ENCODE data around the gene SUPT6H. TPM values are rescaled to one million over a fixed set of nuclear protein-coding genes. Genes with fewer than 3 reads are reported as not detected.

Gene SUPT6H
- total and polyA plus RNA-seq, 9 of the 15 experiments (the other 6 are each of a cell fraction or from before 2014, with no cell fraction given) = 1.7 to 77.7 (median 49.2) TPM

- TF ChIP-seq MXD1 (CRISPR knock-in tag; IDR thresholded peaks at IDR 0.05; ENCODE audit: borderline replicate concordance, poor library complexity, severe bottlenecking) (peak; percentile 71), ZKSCAN8 (CRISPR knock-in tag; IDR thresholded peaks at IDR 0.05) (no peak), BRF2 (IDR thresholded peaks at IDR 0.05; ENCODE audit: borderline replicate concordance, insufficient read depth, insufficient read length) (no peak)
These were observed 63.7 kb downstream of the SUPT6H start (continued) for GRCh38 chr17:28725660-28726225.

GRCh38 chr17:28726226-28726626 is 64.2 kb downstream of the SUPT6H start, which contains the start of gene TLCD1:
Gene TLCD1 (minus strand): TSS chr17:28726233. CDS start chr17:28726097, 136 bp downstream.
- ATAC-seq (peak; percentile 57), FAIRE-seq (no peak), DNase-seq (ENCODE audit: extremely low read depth in 1 of 4, low spot score in 3 of 4) (peak in 2 of 4 experiments; percentile 87 to 94)
- Histone ChIP-seq H3K4me2 (ENCODE audit: insufficient read depth, low read length) (peak within 1 kb of the TSS; percentile 100), H3K79me2 (ENCODE audit: control insufficient read depth, insufficient read depth, low read length) (peaks cover 58% of the 10 kb centered on the region), H3K9me1 (ENCODE audit: control insufficient read depth, insufficient read depth, low read length) (no peaks in the 10 kb centered on the region), H3K9me3 (replicated peaks; ENCODE audit: control insufficient read depth, insufficient read depth, low read depth, low read length) (no peaks in the 10 kb centered on the region), H3K4me3 (peak within 1 kb of the TSS; percentile 83), H3K36me3 (ENCODE audit: control insufficient read depth, insufficient read depth, low read length) (peaks cover 44% of the 10 kb centered on the region), H3K9ac (ENCODE audit: insufficient read depth in 1 of 2, low read depth in 2 of 2, low read length in 2 of 2) (peak within 1 kb of the TSS; percentile 97 to 100), H2AFZ (ENCODE audit: low read depth, low read length) (peak within 1 kb of the TSS; percentile 95), H3K4me1 (replicated peaks in 1 of 2; ENCODE audit: control insufficient read depth in 2 of 2, insufficient read depth in 2 of 2, low read length in 2 of 2) (peaks cover 52 to 66% of the 10 kb centered on the region in 2 experiments), H3K27me3 (ENCODE audit: control insufficient read depth in 2 of 2, insufficient read depth in 2 of 2, low read length in 2 of 2) (no peaks in the 10 kb centered on the region), H4K20me1 (replicated peaks; ENCODE audit: control insufficient read depth, insufficient read depth, low read length) (peaks cover 37% of the 10 kb centered on the region), H3K27ac (ENCODE audit: extremely low read depth, low read depth, low read length) (peak within 1 kb of the TSS; percentile 97)
- intact Hi-C loops (cut with micrococcal nuclease) = loop anchor here (2.0 to 10.0 kb wide), 7 partner anchors 86 to 389 kb away; partner anchors contain the start of genes DHRS13 and SPAG5
- in situ Hi-C loops (cut with MboI) = no loop called here
- under 1% methylated on average over 36 of the region's 49 CpGs for WGBS (ENCODE audit: insufficient coverage, low coverage, missing lambda C conversion rate)
- BruUV-seq (replicated peaks) = no TSS peak
- CTCF ChIA-PET (ENCODE audit: low intra/inter-chr PET ratio) = interaction anchor here (1.1 to 3.9 kb wide), 7 partner anchors 17 to 227 kb away, joined by 3 to 117 read pairs (median 14); partner anchors contain the start of genes DHRS13 and TRAF4
- POLR2A ChIA-PET = interaction anchor here (0.5 to 11.1 kb wide), 32 partner anchors 9 to 568 kb away, joined by 3 to 367 read pairs (median 4); partner anchors contain the start of genes DHRS13, NUFIP2, PHF12 and PROCA1
- TF ChIP-seq MEIS2 (IDR thresholded peaks at IDR 0.05; ENCODE audit: partially characterized antibody) = no peak
- TF ChIP-seq LEF1 (IDR thresholded peaks at IDR 0.05) = no peak
- no peak for TF ChIP-seq E2F1 (CRISPR knock-in tag; IDR thresholded peaks at IDR 0.05)
- no peak for TF ChIP-seq ZNF395 (CRISPR knock-in tag; IDR thresholded peaks at IDR 0.05)
- TF ChIP-seq HNRNPH1 (optimal IDR thresholded peaks at IDR 0.05; ENCODE audit: low read depth, low read length) = no peak
- TF ChIP-seq ZC3H8 (IDR thresholded peaks at IDR 0.05) = no peak
- no peak for TF ChIP-seq HSF4 (CRISPR knock-in tag; IDR thresholded peaks at IDR 0.05; ENCODE audit: borderline replicate concordance)
- no peak for TF ChIP-seq NFXL1 (CRISPR knock-in tag; IDR thresholded peaks at IDR 0.05)
- peak; percentile 34 for TF ChIP-seq PCBP1 (IDR thresholded peaks at IDR 0.05; ENCODE audit: low read depth, low read length, poor library complexity, severe bottlenecking)
- no peak for TF ChIP-seq ARID1B (IDR thresholded peaks at IDR 0.05)
- no peak for TF ChIP-seq SUPT5H (IDR thresholded peaks at IDR 0.05)
- TF ChIP-seq GABPB1 (CRISPR knock-in tag; IDR thresholded peaks at IDR 0.05) = 0 out of 2 replicates have a peak, but pooled peaks have one; percentile 10
- no peak for TF ChIP-seq JUND (IDR thresholded peaks at IDR 0.05; ENCODE audit: borderline replicate concordance, low read depth, low read length)
- no peak for TF ChIP-seq JUND (tag; IDR thresholded peaks at IDR 0.05; ENCODE audit: borderline replicate concordance, low read depth, low read length)

Measured in K562 (cell line).